IMR-90 (cell line): ENCODE data around the gene UFSP1. TPM values are rescaled to one million over a fixed set of nuclear protein-coding genes. Genes with fewer than 3 reads are reported as not detected.
"Not testable (repeated sequence)": the region's sequence is repeated elsewhere in the genome, so short reads cannot be mapped to it uniquely, and the experiment has no call there.

Experiments
- ATAC-seq: fragments of 200-7000 bp; cut with Tn5 transposase; 2 replicates; pipeline ENCODE4 v1.9.1; 2020; ENCODE audit warnings: low read depth, mild to moderate bottlenecking, moderate library complexity
- BruUV-seq: library from RNA; stranded (reverse); fragments of 400-500 nt; replicated peaks from 2 replicates; lab custom pipeline; 2021; lab: Mats Ljungman, UMichigan
- CTCF ChIA-PET: fragments of 300-600 bp; formaldehyde crosslinking; extraction: SDS; loops from one replicate; lab custom pipeline; 2021; ENCODE audit warnings: antibody characterized with exemption; lab: Yijun Ruan, JAX
- POLR2A ChIA-PET: fragments of 300-600 bp; sonication (Branson Sonifier 250); formaldehyde crosslinking; loops from one replicate; lab custom pipeline; 2022; ENCODE audit warnings: antibody characterized with exemption; ENCODE audit not compliant: unreplicated experiment; lab: Charles Lee
- DNase-seq: peaks from one replicate; pipeline ENCODE4 v3.0.0; 2013
- H2AFZ ChIP-seq: replicated peaks from 2 replicates; pipeline ENCODE3; 2013; ENCODE audit warnings: low read length, mild to moderate bottlenecking; ENCODE audit not compliant: poor library complexity
- H2AK5ac ChIP-seq: 2 replicates; pipeline ENCODE4 v1.6.1; 2013; ENCODE audit warnings: low read depth, low read length, inconsistent platforms
- H2AK9ac ChIP-seq: replicated peaks from 2 replicates; pipeline ENCODE3; 2013; ENCODE audit warnings: mild to moderate bottlenecking, low read depth, low read length, moderate library complexity; ENCODE audit not compliant: poor library complexity
- H2BK120ac ChIP-seq: 2 replicates; pipeline ENCODE4 v1.6.1; 2013; ENCODE audit warnings: low read depth, low read length, inconsistent platforms
- H2BK15ac ChIP-seq: 3 replicates; pipeline ENCODE4 v1.6.1; 2013; ENCODE audit warnings: low read depth, low read length, inconsistent platforms
- H2BK20ac ChIP-seq: 2 replicates; pipeline ENCODE4 v1.6.1; 2013; ENCODE audit warnings: low read depth, mild to moderate bottlenecking, inconsistent platforms, low read length, moderate library complexity
- H2BK5ac ChIP-seq: 2 replicates; pipeline ENCODE4 v1.6.1; 2013; ENCODE audit warnings: mild to moderate bottlenecking, low read depth, low read length, inconsistent platforms; ENCODE audit not compliant: poor library complexity, severe bottlenecking
- H3K14ac ChIP-seq: replicated peaks from 2 replicates; pipeline ENCODE4 v1.6.1; 2013; ENCODE audit warnings: low read depth, low read length, inconsistent platforms
- H3K18ac ChIP-seq: 2 replicates; pipeline ENCODE4 v1.6.1; 2013; ENCODE audit warnings: low read depth, low read length, control low read depth
- H3K23ac ChIP-seq: 2 replicates; pipeline ENCODE4 v1.6.1; 2013; ENCODE audit warnings: low read depth, low read length, inconsistent platforms
- H3K27ac ChIP-seq: 2 replicates; pipeline ENCODE4 v1.5.1; 2013; ENCODE audit warnings: mild to moderate bottlenecking, control low read depth, low read length; ENCODE audit not compliant: insufficient read depth
- H3K27me3 ChIP-seq: 2 replicates; pipeline ENCODE4 v1.6.1; 2013; ENCODE audit warnings: low read length; ENCODE audit not compliant: control insufficient read depth, insufficient read depth
- H3K36me3 ChIP-seq: 2 replicates; pipeline ENCODE4 v1.6.1; 2013; ENCODE audit warnings: low read length, mixed read lengths; ENCODE audit not compliant: control insufficient read depth, insufficient read depth
- H3K4ac ChIP-seq: 2 replicates; pipeline ENCODE4 v1.6.1; 2013; ENCODE audit warnings: low read depth, low read length, inconsistent platforms
- H3K4me1 ChIP-seq: 2 replicates; pipeline ENCODE4 v1.6.1; 2013; ENCODE audit warnings: low read length, mixed read lengths; ENCODE audit not compliant: control insufficient read depth, insufficient read depth
- H3K4me2 ChIP-seq: 2 replicates; pipeline ENCODE4 v1.6.1; 2013; ENCODE audit warnings: low read depth, mild to moderate bottlenecking, control low read depth, low read length, moderate library complexity
- H3K4me3 ChIP-seq: 2 replicates; pipeline ENCODE4 v1.5.1; 2013; ENCODE audit warnings: low read depth, mild to moderate bottlenecking, control low read depth, low read length, moderate library complexity; ENCODE audit not compliant: insufficient read depth
- H3K56ac ChIP-seq: 2 replicates; pipeline ENCODE4 v1.6.1; 2013; ENCODE audit warnings: low read length, inconsistent platforms; ENCODE audit not compliant: insufficient read depth; ENCODE audit errors: extremely low read depth
- H3K79me1 ChIP-seq, 2 experiments: 2 replicates each; pipeline ENCODE4 v1.6.1; 2013; ENCODE audit warnings: low read length in 2 of 2, inconsistent platforms in 1 of 2, low read depth in 1 of 2
- H3K9ac ChIP-seq: 2 replicates; pipeline ENCODE4 v1.6.1; 2013; ENCODE audit warnings: low read depth, low read length, control low read depth
- H3K9me1 ChIP-seq: 2 replicates; pipeline ENCODE4 v1.6.1; 2013; ENCODE audit warnings: low read length, inconsistent platforms; ENCODE audit not compliant: insufficient read depth
- H3K9me3 ChIP-seq: 2 replicates; pipeline ENCODE4 v1.6.1; 2013; ENCODE audit warnings: low read length; ENCODE audit not compliant: control insufficient read depth, insufficient read depth
- H4K20me1 ChIP-seq: 2 replicates; pipeline ENCODE4 v1.6.1; 2013; ENCODE audit warnings: low read length, inconsistent platforms; ENCODE audit not compliant: insufficient read depth
- H4K5ac ChIP-seq: 2 replicates; pipeline ENCODE4 v1.6.1; 2013; ENCODE audit warnings: mild to moderate bottlenecking, low read depth, low read length, control low read depth
- H4K8ac ChIP-seq, 2 experiments: 2 replicates each; pipeline ENCODE4 v1.6.1; 2013; ENCODE audit warnings: low read depth in 2 of 2, low read length in 2 of 2, control low read depth in 1 of 2, inconsistent platforms in 1 of 2
- H4K91ac ChIP-seq: 2 replicates; pipeline ENCODE4 v1.6.1; 2013; ENCODE audit warnings: low read depth, low read length, inconsistent platforms; ENCODE audit not compliant: insufficient read depth
- WGBS, 2 experiments: methylation state at CpG; one replicate each; pipeline versions ENCODE4 v1.1.5 to v1.1.7; 2013; ENCODE audit warnings: missing lambda C conversion rate in 2 of 2; ENCODE audit not compliant: insufficient read length in 1 of 2; ENCODE audit errors: extremely low coverage in 2 of 2; 5-methylcytosine and 5-hydroxymethylcytosine counted together
- dilution Hi-C: fragments of 300-500 bp; cut with HindIII; formaldehyde crosslinking; loops from one replicate; pipeline ENCODE4 v1.14.3; 2018; ENCODE audit warnings: low sequenced_read_pairs; ENCODE audit not compliant: unreplicated experiment
- in situ Hi-C: fragments of 300-500 bp; cut with MboI; formaldehyde crosslinking; loops from 3 replicates; pipeline ENCODE4 v1.14.3; 2019; ENCODE audit warnings: low sequenced_read_pairs, inconsistent platforms, mixed read lengths
- intact Hi-C: fragments of 100-400 bp; cut with micrococcal nuclease; formaldehyde crosslinking; loops from 2 replicates; pipeline ENCODE4 v1.10.0; 2022
- polyA plus RNA-seq, 3 experiments: library from polyadenylated mRNA; depleted of rRNA; stranded (reverse); fragments of >200 nt; gene quantifications; 2 replicates each; pipeline ENCODE4 v1.2.3, GENCODE V29; 2012; ENCODE audit warnings: low replicate concordance in 1 of 3
- total RNA-seq: library from RNA; depleted of rRNA; stranded (reverse); fragments of >200 nt; gene quantifications from 2 replicates; pipeline ENCODE4 v1.2.3, GENCODE V29; 2012

The UFSP1 gene
- total and polyA plus RNA-seq, 2 of the 4 experiments (the other 2 are of a cell fraction) = 0.36 to 1.0 TPM

GRCh38 chr7:100935381-100935780 is 45.9 kb upstream of the UFSP1 start:
- H2AK9ac ChIP-seq, H3K79me1 ChIP-seq, H3K56ac ChIP-seq, H2BK20ac ChIP-seq, H3K27ac ChIP-seq, H3K4me3 ChIP-seq, H2BK120ac ChIP-seq, H3K9me1 ChIP-seq, H3K4me2 ChIP-seq, H4K91ac ChIP-seq, BruUV-seq, H3K14ac ChIP-seq, H2BK15ac ChIP-seq, in situ Hi-C loops, H3K36me3 ChIP-seq, H4K5ac ChIP-seq, H2AK5ac ChIP-seq, ATAC-seq, H3K4ac ChIP-seq, POLR2A ChIA-PET, dilution Hi-C loops, H4K20me1 ChIP-seq, H4K8ac ChIP-seq, DNase-seq, H3K4me1 ChIP-seq, CTCF ChIA-PET, H3K9ac ChIP-seq, H3K18ac ChIP-seq, H3K23ac ChIP-seq, intact Hi-C loops, H3K27me3 ChIP-seq, H3K9me3 ChIP-seq, H2BK5ac ChIP-seq, H2AFZ ChIP-seq: not testable (repeated sequence)
- no CpG with 5 or more reads among the region's 2 CpGs for WGBS, 2 experiments
